Suprapubic skin (tissue), 3 donors: ENCODE data around the gene CPOX.

Source experiments
- POLR2A ChIP-seq, 2 donors: fragments of 450-650 bp; IDR thresholded peaks; one replicate each; pipeline ENCODE4 v1.6.1; 2017; ENCODE audit warnings: antibody characterized with exemption in 2 of 2, mild to moderate bottlenecking in 2 of 2, moderate library complexity in 2 of 2
- TF ChIP-seq, protein P1 (sequence below), 2 donors: fragments of 200-600 bp in 1 of 2; fragments of 450-650 bp in 1 of 2; sonication (generic) in 1 of 2; IDR thresholded peaks; one replicate each; pipeline ENCODE4 v1.5.1; 2016 to 2019; ENCODE audit warnings: antibody characterized with exemption in 2 of 2, mild to moderate bottlenecking in 1 of 2, moderate library complexity in 1 of 2

DNA sequence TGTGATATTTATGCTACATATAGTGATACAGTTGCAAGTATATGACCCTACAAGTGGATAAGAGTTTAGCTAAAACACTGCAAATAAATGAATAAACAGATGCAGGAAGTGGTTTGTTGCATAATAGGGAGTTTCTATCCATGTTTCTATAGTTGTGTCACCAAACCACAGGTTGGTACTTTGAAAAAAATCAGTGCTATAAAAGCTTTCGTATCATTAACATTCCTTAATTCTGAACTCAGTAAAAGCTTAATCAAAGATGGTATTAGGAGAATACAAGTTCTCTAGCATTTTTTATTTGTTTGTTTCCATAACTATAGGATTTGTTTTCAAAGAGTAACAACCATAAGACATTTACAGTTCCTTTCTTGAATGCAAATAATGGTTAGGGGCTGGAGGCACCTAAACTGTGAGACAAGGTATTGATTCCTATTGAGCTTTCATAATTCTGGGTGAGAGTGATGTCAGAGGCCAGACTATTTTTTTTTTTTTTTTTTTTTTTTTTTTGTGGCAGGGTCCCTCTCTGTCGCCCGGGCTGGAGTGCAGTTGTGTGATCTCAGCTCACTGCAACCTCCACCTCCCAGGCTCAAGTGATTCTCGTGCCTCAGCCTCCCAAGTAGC lies 29.6 kb downstream of the CPOX start:
- TF ChIP-seq POLR2A (IDR thresholded peaks at IDR 0.05), result no peak
- TF ChIP-seq, protein P1, sequence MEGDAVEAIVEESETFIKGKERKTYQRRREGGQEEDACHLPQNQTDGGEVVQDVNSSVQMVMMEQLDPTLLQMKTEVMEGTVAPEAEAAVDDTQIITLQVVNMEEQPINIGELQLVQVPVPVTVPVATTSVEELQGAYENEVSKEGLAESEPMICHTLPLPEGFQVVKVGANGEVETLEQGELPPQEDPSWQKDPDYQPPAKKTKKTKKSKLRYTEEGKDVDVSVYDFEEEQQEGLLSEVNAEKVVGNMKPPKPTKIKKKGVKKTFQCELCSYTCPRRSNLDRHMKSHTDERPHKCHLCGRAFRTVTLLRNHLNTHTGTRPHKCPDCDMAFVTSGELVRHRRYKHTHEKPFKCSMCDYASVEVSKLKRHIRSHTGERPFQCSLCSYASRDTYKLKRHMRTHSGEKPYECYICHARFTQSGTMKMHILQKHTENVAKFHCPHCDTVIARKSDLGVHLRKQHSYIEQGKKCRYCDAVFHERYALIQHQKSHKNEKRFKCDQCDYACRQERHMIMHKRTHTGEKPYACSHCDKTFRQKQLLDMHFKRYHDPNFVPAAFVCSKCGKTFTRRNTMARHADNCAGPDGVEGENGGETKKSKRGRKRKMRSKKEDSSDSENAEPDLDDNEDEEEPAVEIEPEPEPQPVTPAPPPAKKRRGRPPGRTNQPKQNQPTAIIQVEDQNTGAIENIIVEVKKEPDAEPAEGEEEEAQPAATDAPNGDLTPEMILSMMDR (IDR thresholded peaks at IDR 0.05), result no peak
